Inferior parietal cortex (tissue), 1 donor: ENCODE measurements around the gene PPP4R4.

Experiments used
- DNase-seq: peaks from one replicate; pipeline ENCODE4 v3.0.0-alpha.2; 2016; ENCODE audit errors: extremely low spot score

The PPP4R4 gene

DNA sequence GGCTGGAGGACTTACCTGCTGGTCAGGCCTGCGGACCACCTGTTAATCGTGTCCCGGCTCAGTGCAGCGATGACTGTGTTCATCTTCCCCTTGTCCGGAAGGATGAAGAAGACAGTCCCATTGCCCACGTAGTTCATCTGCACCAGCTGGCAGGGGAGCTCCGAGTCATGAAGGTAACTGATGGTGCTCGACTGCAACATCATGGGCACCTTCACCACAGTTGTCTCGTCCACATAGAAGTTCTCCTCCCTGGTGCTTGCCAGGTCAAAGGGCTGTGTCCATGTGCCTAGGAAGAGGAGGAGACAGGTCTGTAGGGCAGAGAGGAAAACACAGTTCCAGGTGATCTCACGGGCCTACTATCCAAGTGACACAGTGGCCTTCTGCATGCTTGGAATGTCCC is 135.6 kb downstream of the PPP4R4 start:
- DNase-seq = no peak

DNA sequence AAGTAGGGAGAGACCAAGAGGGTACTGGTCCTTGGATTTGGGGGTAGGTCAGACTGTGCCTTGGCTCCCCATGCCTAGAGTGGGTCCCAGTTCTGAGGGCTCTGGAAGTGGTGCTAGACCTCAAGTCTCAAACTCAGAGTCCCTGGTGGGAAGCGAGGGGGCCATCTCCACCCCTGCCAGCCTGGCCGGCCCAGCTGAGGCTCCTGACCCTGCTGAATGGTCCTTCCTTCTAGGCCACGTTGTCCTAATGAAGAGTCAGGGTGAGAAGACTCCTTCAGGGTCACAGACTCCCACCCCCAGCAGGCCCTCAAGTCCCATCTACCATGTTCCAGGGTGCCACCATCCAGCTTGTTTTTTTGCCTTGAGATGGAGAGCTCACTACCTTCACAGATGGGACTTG is 136.1 kb downstream of the PPP4R4 start:
- DNase-seq = no peak

DNA sequence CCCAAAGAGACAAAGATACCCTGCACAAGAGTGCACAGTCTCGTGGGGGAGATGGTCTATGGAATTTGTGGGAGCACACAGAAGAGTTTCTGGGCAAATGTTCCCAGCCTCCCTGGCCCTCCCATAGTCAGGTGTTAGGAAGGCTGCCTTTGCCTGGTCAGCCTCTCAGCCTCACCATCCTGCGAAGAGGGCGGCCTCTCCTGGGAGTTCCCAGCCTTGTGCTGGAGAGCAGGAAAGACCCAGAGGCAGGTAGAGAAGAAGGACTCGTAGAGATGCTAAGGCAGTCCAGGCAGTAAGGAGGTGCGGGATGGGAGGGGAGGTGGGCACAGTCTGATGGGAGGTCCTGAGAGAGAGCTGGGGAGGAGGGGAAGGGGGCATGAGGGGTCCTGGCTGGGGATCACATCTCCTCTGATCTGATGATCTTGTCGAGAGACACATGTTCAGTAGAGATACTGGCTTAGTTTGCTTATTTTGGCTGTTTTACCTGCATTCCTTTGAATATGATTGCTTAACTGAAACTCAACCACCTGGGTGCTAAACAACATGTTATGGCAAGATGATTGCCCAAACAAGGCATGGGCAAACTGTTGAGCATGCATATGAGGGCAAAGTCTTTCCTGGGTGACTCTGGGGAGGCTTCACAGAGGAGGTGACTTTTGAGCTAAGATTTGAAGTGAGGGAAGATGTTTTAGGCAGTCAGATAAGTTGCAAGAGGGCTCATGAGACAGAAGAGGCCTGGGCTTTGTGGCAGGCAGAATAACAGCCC is 138.5 kb downstream of the PPP4R4 start:
- no peak for DNase-seq

DNA sequence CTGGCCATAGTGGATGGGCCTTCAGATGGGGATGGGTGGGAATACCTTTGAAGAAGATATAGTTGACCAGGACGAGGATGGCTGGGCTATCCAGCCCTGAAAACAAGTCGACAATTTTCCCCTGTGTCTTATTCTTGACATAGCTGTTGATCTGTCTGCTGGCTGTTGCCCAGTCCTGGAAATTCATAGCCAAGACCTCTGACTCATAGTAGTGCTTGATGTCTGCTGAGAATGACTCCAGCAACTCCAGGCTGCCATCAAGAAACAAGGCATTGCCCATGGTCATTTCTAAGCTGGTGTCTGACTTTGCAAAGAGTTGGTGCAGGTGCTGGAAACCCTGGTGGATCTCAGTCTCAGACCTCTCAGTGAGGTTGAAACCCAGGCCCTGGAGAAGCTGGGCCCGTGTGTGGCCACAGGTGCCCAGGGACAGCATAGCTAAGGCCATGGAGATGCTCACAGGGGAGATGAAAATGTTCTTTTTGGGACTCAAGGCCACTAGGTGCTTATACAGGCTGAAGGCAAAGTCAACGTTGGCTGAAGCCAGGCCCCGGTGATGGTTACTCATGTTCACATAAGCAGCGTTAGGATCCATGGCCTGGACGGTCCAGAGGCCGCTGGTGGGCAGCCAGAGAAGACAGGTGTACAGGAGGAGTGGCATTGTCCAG is 140.0 kb downstream of the PPP4R4 start:
- no peak for DNase-seq

DNA sequence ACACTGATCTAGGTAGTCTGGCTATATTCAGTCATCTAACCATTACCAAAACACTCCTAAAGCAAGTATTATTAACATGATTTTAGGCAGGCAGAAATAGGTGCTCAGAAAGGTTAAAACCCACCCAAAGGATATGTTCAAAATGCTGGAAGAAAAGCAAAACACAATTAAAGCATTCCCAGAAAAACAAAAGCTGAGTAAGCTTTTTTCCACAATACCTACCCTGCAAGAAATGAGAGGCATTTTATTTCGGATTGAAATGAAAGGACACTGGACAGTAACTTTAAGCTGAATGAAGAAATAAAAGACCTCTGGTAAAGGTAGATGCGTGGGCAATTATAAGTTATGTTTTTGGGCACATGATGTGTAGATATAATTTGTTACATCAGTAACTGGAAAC is 140.8 kb downstream of the PPP4R4 start:
- DNase-seq = no peak

DNA sequence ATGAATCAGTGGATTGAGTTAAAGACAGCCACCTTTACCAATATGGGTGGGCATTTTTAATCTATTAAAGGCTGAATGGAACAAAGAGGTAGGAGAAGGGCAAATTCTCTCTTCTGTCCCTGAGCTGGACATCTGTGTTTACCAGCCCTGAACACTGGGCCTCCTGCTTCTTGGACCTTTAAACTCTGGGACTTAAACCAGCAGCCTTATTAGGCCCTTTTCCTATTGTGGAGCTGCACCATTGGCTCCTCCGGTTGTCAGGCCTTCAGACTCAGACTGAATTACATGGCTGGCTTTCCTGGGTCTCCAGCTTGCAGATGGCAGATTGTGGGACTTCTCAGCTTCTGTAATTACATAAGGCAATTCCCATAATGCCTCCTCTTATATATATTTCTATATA is 142.6 kb downstream of the PPP4R4 start:
- DNase-seq = no peak

DNA sequence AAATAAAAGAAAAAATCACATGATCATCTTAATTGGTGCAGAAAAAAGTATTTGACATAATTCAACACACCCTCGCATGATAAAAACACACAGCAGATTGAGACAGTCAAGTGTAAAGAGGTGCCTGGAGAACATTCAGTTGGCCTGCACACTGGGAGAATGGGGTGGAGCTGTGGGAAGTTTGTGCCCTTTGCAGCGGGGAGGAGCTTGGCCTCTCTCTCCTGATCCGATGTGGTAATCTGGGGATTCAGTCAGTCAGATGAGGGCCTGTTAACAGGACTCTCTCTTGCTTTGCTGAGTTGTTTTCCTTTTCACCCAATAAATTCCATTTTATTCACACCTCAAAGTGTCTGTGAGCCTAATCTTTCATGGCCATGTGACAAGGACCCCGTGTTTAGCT is 143.1 kb downstream of the PPP4R4 start:
- no peak for DNase-seq

DNA sequence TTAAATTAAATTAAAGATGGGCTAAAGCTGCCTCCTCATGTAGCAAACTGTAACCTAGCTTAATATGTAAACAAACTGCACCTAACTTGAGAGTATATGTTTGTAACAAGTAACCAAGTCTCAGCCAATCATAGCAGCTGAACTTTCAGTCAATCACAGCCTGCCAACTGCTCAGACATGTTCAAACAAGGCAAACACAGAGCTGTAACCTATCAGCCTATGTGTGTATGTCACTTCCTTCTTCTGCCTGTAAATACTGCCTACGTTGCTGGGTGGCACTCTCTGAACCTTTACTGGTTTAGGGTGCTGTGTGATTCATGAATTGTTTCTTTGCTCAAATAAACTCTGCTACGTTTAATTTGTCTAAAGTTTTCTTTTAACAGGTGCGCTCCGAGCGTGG is 146.1 kb downstream of the PPP4R4 start:
- no peak for DNase-seq

DNA sequence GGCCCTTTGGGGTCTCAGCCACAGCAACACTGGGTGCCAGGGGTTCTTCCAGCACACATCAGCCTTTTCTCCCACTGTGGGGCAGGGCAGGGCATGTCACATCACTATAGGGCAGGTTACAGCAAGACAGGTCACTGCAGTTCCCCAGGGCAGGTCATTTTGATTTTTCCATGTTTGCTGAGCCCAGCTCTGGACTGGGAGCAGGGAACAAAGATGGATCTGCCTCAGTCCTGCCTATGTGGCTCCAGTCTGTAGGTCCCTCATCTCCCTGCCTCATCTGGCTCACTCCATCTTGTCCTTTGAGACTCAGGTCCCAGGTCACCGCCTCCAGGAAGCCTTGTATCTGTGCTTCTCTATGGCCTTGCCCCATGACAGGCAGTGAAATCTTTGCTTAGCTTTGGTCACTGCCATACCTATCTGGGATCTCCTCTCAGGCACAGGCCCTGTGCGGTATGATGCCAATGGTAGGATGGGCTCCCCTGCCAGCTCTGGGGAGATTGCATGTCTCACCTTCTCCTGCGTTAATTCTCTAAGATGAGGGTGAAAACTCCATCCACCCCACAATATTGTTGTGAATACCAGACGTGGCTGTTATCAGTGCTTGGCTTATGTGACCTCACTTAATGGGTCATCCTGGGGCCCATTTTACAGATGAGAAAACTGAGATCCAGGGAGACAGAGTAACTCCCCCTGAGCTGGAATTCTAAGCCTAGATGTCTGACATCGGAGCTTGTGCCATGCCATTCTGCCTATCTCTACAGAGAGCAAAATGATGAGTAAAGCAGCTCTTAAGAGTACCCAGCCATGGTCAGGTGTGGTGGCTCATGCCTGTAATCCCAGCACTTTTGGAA is 147.5 kb downstream of the PPP4R4 start:
- no peak for DNase-seq

DNA sequence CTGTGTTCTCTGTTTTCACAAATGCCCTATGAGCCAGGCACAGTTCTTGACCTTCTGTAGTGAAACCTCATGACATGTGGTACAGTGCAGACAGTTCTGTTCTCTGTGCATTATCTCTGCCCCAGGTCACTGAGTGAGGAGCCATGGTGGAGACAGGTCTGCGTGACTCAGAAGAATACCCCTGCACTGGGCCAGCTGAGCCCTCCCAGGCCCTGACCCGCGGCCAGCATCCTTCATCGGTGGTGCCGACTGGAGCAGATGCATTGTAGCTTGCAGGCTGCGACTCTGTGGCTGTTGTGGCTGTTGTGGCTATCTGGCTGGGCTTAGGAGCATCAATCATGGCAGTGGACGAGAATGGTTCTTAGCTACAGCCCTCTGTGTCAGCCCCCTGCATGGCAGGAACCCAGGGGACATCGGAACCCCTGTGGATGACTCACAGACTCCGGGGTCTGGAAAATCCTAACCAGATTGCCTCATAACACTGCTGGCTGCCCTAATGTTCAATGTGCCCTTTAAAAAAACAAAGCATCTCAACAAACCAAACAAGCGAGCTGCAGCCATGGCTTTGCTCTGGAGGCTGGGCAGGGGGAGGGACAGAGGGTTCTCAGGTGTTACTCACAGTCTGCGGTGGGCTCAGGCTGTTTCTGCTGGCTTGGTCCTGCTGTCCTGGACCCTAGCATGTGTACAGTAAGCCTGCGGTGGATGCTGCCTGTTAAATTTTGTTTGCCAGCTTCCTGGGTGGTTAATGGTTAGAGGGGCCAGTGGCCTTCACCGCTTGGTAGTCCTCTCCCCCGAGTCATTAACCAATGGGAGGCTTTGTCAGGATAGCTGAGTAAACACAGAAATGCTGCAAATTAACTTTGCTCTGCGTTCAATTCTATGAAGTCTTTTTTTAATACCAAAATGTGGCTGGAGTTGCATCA is 148.8 kb downstream of the PPP4R4 start, which contains the start of gene SERPINA6:
Gene SERPINA6 (minus strand): TSS at position 689 of the 923 bp plus-strand sequence. CDS start 8,688 bp downstream, outside the sequence.
- DNase-seq = no peak

DNA sequence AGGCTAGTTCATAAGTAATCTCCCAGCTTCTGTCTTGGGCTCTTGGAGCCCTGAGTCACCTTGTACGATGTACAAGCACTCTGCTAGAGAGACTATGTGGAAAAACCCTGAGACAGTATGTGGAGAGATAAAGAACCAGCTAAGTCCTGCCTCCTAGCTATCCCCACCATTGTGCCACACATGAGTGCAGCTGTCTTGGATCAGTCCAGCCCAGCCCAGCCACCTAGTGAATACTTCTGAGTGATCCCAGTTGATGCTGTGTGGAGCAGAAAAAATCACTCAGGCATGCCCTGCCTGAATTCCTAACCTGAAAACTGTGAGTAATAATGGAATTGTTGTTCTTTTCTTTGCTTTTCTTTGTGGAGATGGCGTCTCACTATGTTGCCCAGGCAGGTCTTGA is 154.1 kb downstream of the PPP4R4 start:
- no peak for DNase-seq
